ENCODE data around the gene OR9Q1.

DNA sequence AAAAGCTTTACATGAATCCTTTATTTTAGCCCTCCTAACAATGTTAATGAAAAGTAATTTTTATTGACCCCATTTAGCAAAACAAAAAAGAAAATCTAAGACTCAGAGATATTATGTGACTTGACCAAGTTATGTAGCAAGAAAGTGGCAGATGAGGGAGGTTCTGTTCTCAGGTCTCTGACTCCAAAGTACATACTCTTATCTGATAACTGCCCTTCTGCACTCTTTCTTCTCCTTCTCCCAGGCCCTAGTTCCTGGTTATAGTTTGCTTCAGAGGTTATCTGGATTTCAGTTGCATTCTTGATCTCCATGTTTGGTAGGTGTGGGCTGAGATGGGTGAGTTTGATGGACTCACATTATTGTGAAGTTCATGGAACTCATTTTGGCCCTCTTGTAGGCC is 169.7 kb downstream of the OR9Q1 start:
- no peak for TF ChIP-seq CTCF (IDR thresholded peaks at IDR 0.05)
- TF ChIP-seq POLR2A (IDR thresholded peaks at IDR 0.05): no peak
- TF ChIP-seq POLR2AphosphoS5 (IDR thresholded peaks at IDR 0.05): peak in 2 of 3 donors; percentile 14 to 44

All from transverse colon (tissue), 4 donors.